SK-N-SH (cell line): Measurements from ENCODE around the gene BRAT1. TPM values are rescaled to one million over a fixed set of nuclear protein-coding genes. Genes with fewer than 3 reads are reported as not detected.

ENCODE experiments used
- CTCF ChIA-PET: fragments of 300-600, 350-600 bp; formaldehyde crosslinking; extraction: SDS; loops from one replicate; lab custom pipeline; 2021; lab: Yijun Ruan, JAX
- POLR2A ChIA-PET: fragments of 350-600 bp; sonication (Branson Sonifier 250); formaldehyde crosslinking; extraction: SDS; loops from one replicate; lab custom pipeline; 2020; ENCODE audit warnings: antibody characterized with exemption, inconsistent platforms; lab: Yijun Ruan, JAX
- DNase-seq: peaks from one replicate; pipeline ENCODE4 v3.0.0; 2012
- H2AFZ ChIP-seq: fragments of 200-600 bp; sonication (generic); 2 replicates; pipeline ENCODE4 v1.8.1; 2016; ENCODE audit warnings: antibody characterized with exemption, mild to moderate bottlenecking, low read depth
- H3F3A ChIP-seq: fragments of 200-600 bp; sonication (generic); replicated peaks from 2 replicates; pipeline ENCODE3; 2016; ENCODE audit warnings: antibody characterized with exemption, mild to moderate bottlenecking; ENCODE audit not compliant: insufficient read depth
- H3K27ac ChIP-seq, 2 experiments: fragments of 200-500 bp in 1 of 2; fragments of 200-600 bp in 1 of 2; sonication (Bioruptor generic) in 1 of 2; sonication (generic), shearing (Covaris generic) in 1 of 2; 2 replicates each; pipeline versions ENCODE4 v1.5.1 to v1.6.1; 2014 to 2016; ENCODE audit warnings: low read depth in 2 of 2, inconsistent platforms in 1 of 2, low read length in 1 of 2, mild to moderate bottlenecking in 1 of 2, mixed read lengths in 1 of 2
- H3K27me3 ChIP-seq: fragments of 200-600 bp; sonication (generic), shearing (Covaris generic); 2 replicates; pipeline ENCODE4 v1.6.1; 2016; ENCODE audit warnings: mixed run types; ENCODE audit not compliant: insufficient read depth
- H3K36me3 ChIP-seq, 2 experiments: fragments of 200-500 bp in 1 of 2; fragments of 200-600 bp in 1 of 2; sonication (Bioruptor generic) in 1 of 2; sonication (generic) in 1 of 2; replicated peaks in 1 of 2; 2 replicates each; pipeline versions ENCODE3 to v1.5.1; 2014 to 2016; ENCODE audit warnings: low read length in 1 of 2, mild to moderate bottlenecking in 1 of 2; ENCODE audit not compliant: insufficient read depth in 2 of 2, control insufficient read depth in 1 of 2
- H3K4me1 ChIP-seq, 2 experiments: fragments of 200-500 bp in 1 of 2; fragments of 200-600 bp in 1 of 2; sonication (Bioruptor generic) in 1 of 2; sonication (generic), shearing (Covaris generic) in 1 of 2; 2 replicates each; pipeline versions ENCODE4 v1.5.1 to v1.6.1; 2014 to 2016; ENCODE audit warnings: low read depth in 1 of 2, low read length in 1 of 2, mixed run types in 1 of 2; ENCODE audit not compliant: insufficient read depth in 2 of 2, control insufficient read depth in 1 of 2
- H3K4me2 ChIP-seq: fragments of 200-600 bp; sonication (generic), shearing (Covaris generic); 2 replicates; pipeline ENCODE4 v1.6.1; 2017; ENCODE audit warnings: mixed run types
- H3K4me3 ChIP-seq, 2 experiments: fragments of 200-500 bp in 1 of 2; fragments of 200-600 bp in 1 of 2; sonication (Bioruptor generic) in 1 of 2; sonication (generic), shearing (Covaris generic) in 1 of 2; 2 replicates each; pipeline versions ENCODE4 v1.5.1 to v1.8.1; 2014 to 2016; ENCODE audit warnings: low read depth in 2 of 2, inconsistent platforms in 1 of 2, low read length in 1 of 2, mild to moderate bottlenecking in 1 of 2, mixed read lengths in 1 of 2, moderate library complexity in 1 of 2
- H3K79me2 ChIP-seq: fragments of 200-600 bp; sonication (generic); 2 replicates; pipeline ENCODE4 v1.8.1; 2017; ENCODE audit warnings: mild to moderate bottlenecking; ENCODE audit not compliant: insufficient read depth
- H3K9ac ChIP-seq: fragments of 200-600 bp; sonication (generic); 2 replicates; pipeline ENCODE4 v1.6.1; 2017; ENCODE audit warnings: mixed run types
- H3K9me2 ChIP-seq: fragments of 200-600 bp; sonication (generic); 2 replicates; pipeline ENCODE4 v1.6.1; 2017; ENCODE audit warnings: mixed run types
- H3K9me3 ChIP-seq: fragments of 200-600 bp; sonication (generic); 2 replicates; pipeline ENCODE4 v1.6.1; 2017; ENCODE audit warnings: mixed run types, mild to moderate bottlenecking, moderate library complexity
- H4K20me1 ChIP-seq: fragments of 200-600 bp; sonication (generic); 2 replicates; pipeline ENCODE4 v1.6.1; 2017; ENCODE audit warnings: mild to moderate bottlenecking, mixed run types; ENCODE audit not compliant: insufficient read depth
- CHD2 ChIP-seq: fragments of 150-350 bp; IDR thresholded peaks from 2 replicates; pipeline ENCODE4 v1.6.1; 2018; ENCODE audit warnings: low read length; ENCODE audit not compliant: partially characterized antibody
- EP300 ChIP-seq, 2 experiments: IDR thresholded peaks; 2 replicates each; pipeline versions ENCODE4 v1.4.0 to v1.6.1; 2012; ENCODE audit warnings: borderline replicate concordance in 1 of 2, low read depth in 1 of 2, low read length in 1 of 2
- EZH2phosphoT487 ChIP-seq: fragments of 200-600 bp; sonication (generic); IDR thresholded peaks from 2 replicates; pipeline ENCODE4 v1.6.1; 2017; ENCODE audit warnings: low read depth, mixed run types, mild to moderate bottlenecking, antibody characterized with exemption, moderate library complexity, borderline replicate concordance
- POLR2AphosphoS5 ChIP-seq: IDR thresholded peaks from 2 replicates; pipeline ENCODE4 v1.6.1; 2012; ENCODE audit warnings: low read depth, low read length
- RFX5 ChIP-seq: IDR thresholded peaks from 2 replicates; pipeline ENCODE4 v1.6.1; 2012; ENCODE audit warnings: mild to moderate bottlenecking, improper control_type of control experiment, low read length
- SIN3A ChIP-seq: IDR thresholded peaks from 2 replicates; pipeline ENCODE4 v1.6.1; 2012; ENCODE audit warnings: low read depth, mild to moderate bottlenecking, low read length, moderate library complexity, borderline replicate concordance
- SMC3 ChIP-seq: IDR thresholded peaks from 2 replicates; pipeline ENCODE4 v1.6.1; 2012; ENCODE audit warnings: low read depth, low read length, improper control_type of control experiment
- TAF1 ChIP-seq: IDR thresholded peaks from 2 replicates; pipeline ENCODE4 v1.6.1; 2012; ENCODE audit warnings: low read depth, mild to moderate bottlenecking, low read length, moderate library complexity, borderline replicate concordance
- WGBS: methylation state at CpG from one replicate; pipeline ENCODE4 v1.1.6; 2017; ENCODE audit warnings: low lambda C conversion rate; 5-methylcytosine and 5-hydroxymethylcytosine counted together
- polyA plus RNA-seq, 3 experiments: library from polyadenylated mRNA; depleted of rRNA; stranded (reverse); fragments of >200 nt; gene quantifications; 2 replicates each; pipeline ENCODE4 v1.2.3, GENCODE V29; 2012
- TF ChIP-seq, protein P1 (sequence below): fragments of 150-350 bp; IDR thresholded peaks from 2 replicates; pipeline ENCODE4 v1.6.1; 2017; ENCODE audit warnings: antibody characterized with exemption, low read length, low read depth, borderline replicate concordance
- TF ChIP-seq, protein P2 (sequence below): IDR thresholded peaks from 2 replicates; pipeline ENCODE4; 2012
- TF ChIP-seq, protein P3 (sequence below): IDR thresholded peaks from 2 replicates; pipeline ENCODE4 v1.4.0; 2012; ENCODE audit warnings: low read depth, borderline replicate concordance
- TF ChIP-seq, protein P4 (sequence below): IDR thresholded peaks from 2 replicates; pipeline ENCODE4 v1.6.1; 2012; ENCODE audit warnings: mild to moderate bottlenecking, low read depth, low read length, moderate library complexity

Gene BRAT1
- polyA plus RNA-seq, 1 of the 3 experiments (the other 2 are of a cell fraction), result 36.2 TPM

DNA sequence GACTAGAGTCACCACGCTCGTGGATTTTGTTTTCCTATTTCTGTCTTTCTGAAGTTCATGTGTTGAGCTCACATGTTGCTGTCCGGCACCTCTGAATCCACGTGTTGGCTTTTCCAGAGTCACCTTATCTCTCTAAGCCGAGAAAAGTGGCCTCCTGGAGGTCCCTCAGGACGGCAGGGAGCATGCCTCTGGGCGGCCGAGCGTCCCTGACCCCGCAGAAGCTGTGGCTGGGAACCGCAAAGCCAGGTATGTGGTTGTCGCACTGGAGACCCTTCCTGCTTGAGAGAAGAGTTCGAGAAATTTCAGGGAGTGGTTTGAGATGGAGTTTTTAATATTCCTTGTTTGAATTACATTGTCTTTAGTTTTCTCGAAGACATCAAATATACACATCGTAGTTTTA, 16.1 kb upstream of the BRAT1 start (continued):
- TF ChIP-seq, protein P1, sequence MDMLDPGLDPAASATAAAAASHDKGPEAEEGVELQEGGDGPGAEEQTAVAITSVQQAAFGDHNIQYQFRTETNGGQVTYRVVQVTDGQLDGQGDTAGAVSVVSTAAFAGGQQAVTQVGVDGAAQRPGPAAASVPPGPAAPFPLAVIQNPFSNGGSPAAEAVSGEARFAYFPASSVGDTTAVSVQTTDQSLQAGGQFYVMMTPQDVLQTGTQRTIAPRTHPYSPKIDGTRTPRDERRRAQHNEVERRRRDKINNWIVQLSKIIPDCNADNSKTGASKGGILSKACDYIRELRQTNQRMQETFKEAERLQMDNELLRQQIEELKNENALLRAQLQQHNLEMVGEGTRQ, result no peak
- TF ChIP-seq, protein P2, sequence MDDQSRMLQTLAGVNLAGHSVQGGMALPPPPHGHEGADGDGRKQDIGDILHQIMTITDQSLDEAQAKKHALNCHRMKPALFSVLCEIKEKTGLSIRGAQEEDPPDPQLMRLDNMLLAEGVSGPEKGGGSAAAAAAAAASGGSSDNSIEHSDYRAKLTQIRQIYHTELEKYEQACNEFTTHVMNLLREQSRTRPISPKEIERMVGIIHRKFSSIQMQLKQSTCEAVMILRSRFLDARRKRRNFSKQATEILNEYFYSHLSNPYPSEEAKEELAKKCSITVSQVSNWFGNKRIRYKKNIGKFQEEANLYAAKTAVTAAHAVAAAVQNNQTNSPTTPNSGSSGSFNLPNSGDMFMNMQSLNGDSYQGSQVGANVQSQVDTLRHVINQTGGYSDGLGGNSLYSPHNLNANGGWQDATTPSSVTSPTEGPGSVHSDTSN, result no peak
- TF ChIP-seq SMC3 (no peak), EZH2phosphoT487 (no peak), EP300 (IDR thresholded peaks at IDR 0.05; ENCODE audit: borderline replicate concordance in 1 of 2, low read depth in 1 of 2, low read length in 1 of 2) (no peak), SIN3A (no peak), POLR2AphosphoS5 (no peak), CHD2 (no peak), TAF1 (no peak)
- TF ChIP-seq, protein P3, sequence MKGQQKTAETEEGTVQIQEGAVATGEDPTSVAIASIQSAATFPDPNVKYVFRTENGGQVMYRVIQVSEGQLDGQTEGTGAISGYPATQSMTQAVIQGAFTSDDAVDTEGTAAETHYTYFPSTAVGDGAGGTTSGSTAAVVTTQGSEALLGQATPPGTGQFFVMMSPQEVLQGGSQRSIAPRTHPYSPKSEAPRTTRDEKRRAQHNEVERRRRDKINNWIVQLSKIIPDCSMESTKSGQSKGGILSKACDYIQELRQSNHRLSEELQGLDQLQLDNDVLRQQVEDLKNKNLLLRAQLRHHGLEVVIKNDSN, result no peak

DNA sequence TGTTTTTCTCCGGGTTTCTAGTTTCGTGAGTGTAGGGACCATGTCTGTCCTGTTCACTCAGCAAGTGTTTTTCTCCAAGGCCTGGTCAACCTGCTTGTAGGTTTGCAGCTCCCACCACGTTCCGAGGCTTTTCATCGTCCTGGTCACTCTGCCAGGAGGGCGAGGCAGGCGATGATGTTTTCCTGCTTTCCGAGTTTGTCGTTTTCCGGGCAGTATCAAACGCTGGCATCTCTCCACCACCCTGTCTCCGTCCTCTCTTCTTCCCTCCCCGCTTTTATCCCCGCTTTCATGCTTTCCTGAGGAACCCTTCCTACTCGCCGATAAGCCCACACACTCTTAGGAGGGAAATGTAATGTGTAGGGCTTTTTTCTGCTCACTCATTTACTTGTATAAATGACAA, 14.7 kb upstream of the BRAT1 start:
- 93% methylated on average over 16 of the region's 16 CpGs for WGBS
- H3K9me2 ChIP-seq, result no peaks in the 10 kb centered on the region
- no peak overlapping the region for H2AFZ ChIP-seq
- ChIA-PET POLR2A (no interaction called here), CTCF (no interaction called here)
- no peak overlapping the region for H3K27ac ChIP-seq
- H4K20me1 ChIP-seq, result no peaks in the 10 kb centered on the region
- H3K27me3 ChIP-seq, result no peaks in the 10 kb centered on the region
- H3F3A ChIP-seq, result no peaks in the 10 kb centered on the region
- H3K4me2 ChIP-seq, result no peak overlapping the region
- DNase-seq, result no peak
- H3K36me3 ChIP-seq, result peaks cover 6 to 24% of the 10 kb centered on the region in 2 experiments
- TF ChIP-seq EZH2phosphoT487 (no peak), RFX5 (no peak)
- TF ChIP-seq, protein P2, result no peak
- TF ChIP-seq, protein P4, sequence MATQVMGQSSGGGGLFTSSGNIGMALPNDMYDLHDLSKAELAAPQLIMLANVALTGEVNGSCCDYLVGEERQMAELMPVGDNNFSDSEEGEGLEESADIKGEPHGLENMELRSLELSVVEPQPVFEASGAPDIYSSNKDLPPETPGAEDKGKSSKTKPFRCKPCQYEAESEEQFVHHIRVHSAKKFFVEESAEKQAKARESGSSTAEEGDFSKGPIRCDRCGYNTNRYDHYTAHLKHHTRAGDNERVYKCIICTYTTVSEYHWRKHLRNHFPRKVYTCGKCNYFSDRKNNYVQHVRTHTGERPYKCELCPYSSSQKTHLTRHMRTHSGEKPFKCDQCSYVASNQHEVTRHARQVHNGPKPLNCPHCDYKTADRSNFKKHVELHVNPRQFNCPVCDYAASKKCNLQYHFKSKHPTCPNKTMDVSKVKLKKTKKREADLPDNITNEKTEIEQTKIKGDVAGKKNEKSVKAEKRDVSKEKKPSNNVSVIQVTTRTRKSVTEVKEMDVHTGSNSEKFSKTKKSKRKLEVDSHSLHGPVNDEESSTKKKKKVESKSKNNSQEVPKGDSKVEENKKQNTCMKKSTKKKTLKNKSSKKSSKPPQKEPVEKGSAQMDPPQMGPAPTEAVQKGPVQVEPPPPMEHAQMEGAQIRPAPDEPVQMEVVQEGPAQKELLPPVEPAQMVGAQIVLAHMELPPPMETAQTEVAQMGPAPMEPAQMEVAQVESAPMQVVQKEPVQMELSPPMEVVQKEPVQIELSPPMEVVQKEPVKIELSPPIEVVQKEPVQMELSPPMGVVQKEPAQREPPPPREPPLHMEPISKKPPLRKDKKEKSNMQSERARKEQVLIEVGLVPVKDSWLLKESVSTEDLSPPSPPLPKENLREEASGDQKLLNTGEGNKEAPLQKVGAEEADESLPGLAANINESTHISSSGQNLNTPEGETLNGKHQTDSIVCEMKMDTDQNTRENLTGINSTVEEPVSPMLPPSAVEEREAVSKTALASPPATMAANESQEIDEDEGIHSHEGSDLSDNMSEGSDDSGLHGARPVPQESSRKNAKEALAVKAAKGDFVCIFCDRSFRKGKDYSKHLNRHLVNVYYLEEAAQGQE, result no peak
- no peak overlapping the region for H3K9ac ChIP-seq
- no peaks in the 10 kb centered on the region for H3K4me1 ChIP-seq
- no peaks in the 10 kb centered on the region for H3K9me3 ChIP-seq
- H3K79me2 ChIP-seq, result 0 out of 2 replicates have a peak, but pooled peaks cover 7% of the 10 kb centered on the region
- no peak overlapping the region for H3K4me3 ChIP-seq
